HepG2 (cell line): ENCODE measurements around the gene SIAH2. TPM values are rescaled to one million over a fixed set of nuclear protein-coding genes. Genes with fewer than 3 reads are reported as not detected.
A peak's percentile ranks its signal among the peaks of the same experiment; 100 is the strongest.

ENCODE experiments used
- BRD4 ChIP-seq: sonication (generic); formaldehyde crosslinking; IDR thresholded peaks from 2 replicates; pipeline ENCODE4 v1.4.0; 2020; ENCODE audit warnings: missing genetic modification reagents
- CC2D1A ChIP-seq: sonication (generic); formaldehyde crosslinking; IDR thresholded peaks from 2 replicates; pipeline ENCODE4 v1.8.1; 2023; ENCODE audit warnings: mild to moderate bottlenecking, missing genetic modification reagents
- GABPA ChIP-seq, 2 experiments: IDR thresholded peaks; 2 replicates each; pipeline ENCODE4 v1.6.1; 2011 to 2016; ENCODE audit warnings: low read depth in 2 of 2, low read length in 1 of 2, missing biosample characterization in 1 of 2, missing genetic modification characterization in 1 of 2
- HDAC6 ChIP-seq: fragments of 200-600 bp; sonication (generic); IDR thresholded peaks from 2 replicates; pipeline ENCODE4 v1.7.0; 2017; ENCODE audit warnings: mild to moderate bottlenecking, antibody characterized with exemption, low read length, low read depth
- HOXA7 ChIP-seq: sonication (generic); formaldehyde crosslinking; IDR thresholded peaks from 2 replicates; pipeline ENCODE4 v1.8.1; 2022; ENCODE audit warnings: mild to moderate bottlenecking, missing genetic modification reagents, moderate library complexity
- JDP2 ChIP-seq: sonication (generic); formaldehyde crosslinking; IDR thresholded peaks from 2 replicates; pipeline ENCODE4 v1.8.1; 2022; ENCODE audit warnings: missing genetic modification reagents, borderline replicate concordance
- SMAD9 ChIP-seq: sonication (generic); formaldehyde crosslinking; IDR thresholded peaks from 2 replicates; pipeline ENCODE4 v1.5.1; 2020; ENCODE audit warnings: mild to moderate bottlenecking, missing genetic modification reagents
- ZFAT ChIP-seq: sonication (generic); formaldehyde crosslinking; conservative IDR thresholded peaks from 2 replicates; pipeline ENCODE4 v1.8.1; 2023; ENCODE audit warnings: missing genetic modification reagents, inconsistent platforms
- ZNF138 ChIP-seq: sonication (generic); formaldehyde crosslinking; IDR thresholded peaks from 2 replicates; pipeline ENCODE4 v1.5.0; 2020; ENCODE audit warnings: mild to moderate bottlenecking, low read depth, missing genetic modification reagents
- polyA plus RNA-seq, 8 experiments: library from polyadenylated mRNA; depleted of rRNA in 3 of 8; stranded (reverse) in 7 of 8; unstranded in 1 of 8; fragments of >200 nt; fragmentation: Illumina TruSeq in 4 of 8; extraction: Trizol in 4 of 8; gene quantifications; 2 replicates each; pipeline versions ENCODE4 v1.2.1 to v1.2.3, GENCODE V29; 2011 to 2016; ENCODE audit warnings: low read depth in 4 of 8, missing spikeins in 1 of 8, mixed read lengths in 1 of 8; ENCODE audit not compliant: insufficient read depth in 1 of 8
- total RNA-seq, 5 experiments: library from RNA; depleted of rRNA; stranded (reverse); fragments of >200 nt; fragmentation: Illumina TruSeq; extraction: Trizol; gene quantifications; 2 replicates each; pipeline ENCODE4 v1.2.3, GENCODE V29; 2016; ENCODE audit warnings: low read depth in 1 of 5
- TF ChIP-seq, protein P1 (sequence below): sonication (generic); formaldehyde crosslinking; IDR thresholded peaks from 2 replicates; pipeline ENCODE4 v1.8.0; 2022; ENCODE audit warnings: missing genetic modification reagents, mild to moderate bottlenecking, moderate library complexity, borderline replicate concordance
- TF ChIP-seq, protein P2 (sequence below): sonication (generic); formaldehyde crosslinking; IDR thresholded peaks from 2 replicates; pipeline ENCODE4 v1.5.0; 2020; ENCODE audit warnings: missing genetic modification reagents, mild to moderate bottlenecking, borderline replicate concordance
- TF ChIP-seq, protein P3 (sequence below): sonication (generic); formaldehyde crosslinking; IDR thresholded peaks from 2 replicates; pipeline ENCODE4 v1.5.1; 2020; ENCODE audit warnings: mild to moderate bottlenecking, missing genetic modification reagents, moderate library complexity
- TF ChIP-seq, protein P4 (sequence below): sonication (generic); formaldehyde crosslinking; IDR thresholded peaks from 2 replicates; pipeline ENCODE4 v1.5.1; 2020; ENCODE audit warnings: mild to moderate bottlenecking, missing genetic modification reagents, borderline replicate concordance
- TF ChIP-seq, protein P5 (sequence below): sonication (generic); formaldehyde crosslinking; IDR thresholded peaks from 2 replicates; pipeline ENCODE4 v1.8.1; 2023; ENCODE audit warnings: mild to moderate bottlenecking, inconsistent platforms, moderate library complexity, missing genetic modification reagents, borderline replicate concordance

SIAH2 gene
- total and polyA plus RNA-seq, 2 of the 13 experiments (the other 11 are each of a cell fraction or from before 2014, with no cell fraction given) = 71.8 to 117 TPM

DNA sequence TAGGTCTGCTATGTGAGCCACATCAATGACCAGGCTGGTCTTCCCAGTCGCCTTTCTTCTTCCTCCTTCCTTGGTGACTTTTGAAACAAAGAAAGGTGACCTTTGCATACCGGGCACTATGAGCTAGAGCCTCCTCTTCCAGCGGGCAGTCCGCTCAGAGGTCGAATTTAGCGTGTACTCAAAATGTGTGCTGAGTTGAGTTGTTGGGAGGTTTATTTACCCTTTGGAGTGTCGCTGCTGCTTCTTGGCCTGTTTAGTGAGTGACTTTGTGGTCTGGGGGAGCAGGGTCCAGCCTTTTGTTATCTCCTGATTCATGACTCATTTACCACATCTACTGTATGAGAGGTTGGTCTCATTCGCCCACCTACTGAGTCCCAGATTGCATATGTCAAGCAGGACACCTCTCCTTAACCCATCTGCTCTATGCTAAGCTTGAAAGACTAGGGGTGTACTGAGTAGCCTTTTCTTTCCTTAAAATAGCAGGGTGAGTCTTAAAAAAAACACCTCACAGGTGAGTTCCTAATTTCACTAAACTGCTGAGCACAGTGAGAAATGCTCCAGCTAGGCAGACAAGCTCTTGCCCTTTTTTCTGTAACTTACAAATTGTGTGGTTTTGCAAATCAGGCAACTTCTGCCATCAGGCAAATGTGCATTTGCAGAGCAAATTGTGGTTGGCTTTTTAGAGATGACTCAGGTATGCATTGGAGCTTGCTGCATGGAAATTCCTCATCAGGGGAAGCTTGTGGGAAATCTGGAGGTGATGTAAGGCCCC, 3.2 kb upstream of the SIAH2 start (continued):
- TF ChIP-seq CC2D1A (CRISPR knock-in tag) = no peak
- TF ChIP-seq ZFAT (CRISPR knock-in tag) = no peak
- TF ChIP-seq, protein P1, sequence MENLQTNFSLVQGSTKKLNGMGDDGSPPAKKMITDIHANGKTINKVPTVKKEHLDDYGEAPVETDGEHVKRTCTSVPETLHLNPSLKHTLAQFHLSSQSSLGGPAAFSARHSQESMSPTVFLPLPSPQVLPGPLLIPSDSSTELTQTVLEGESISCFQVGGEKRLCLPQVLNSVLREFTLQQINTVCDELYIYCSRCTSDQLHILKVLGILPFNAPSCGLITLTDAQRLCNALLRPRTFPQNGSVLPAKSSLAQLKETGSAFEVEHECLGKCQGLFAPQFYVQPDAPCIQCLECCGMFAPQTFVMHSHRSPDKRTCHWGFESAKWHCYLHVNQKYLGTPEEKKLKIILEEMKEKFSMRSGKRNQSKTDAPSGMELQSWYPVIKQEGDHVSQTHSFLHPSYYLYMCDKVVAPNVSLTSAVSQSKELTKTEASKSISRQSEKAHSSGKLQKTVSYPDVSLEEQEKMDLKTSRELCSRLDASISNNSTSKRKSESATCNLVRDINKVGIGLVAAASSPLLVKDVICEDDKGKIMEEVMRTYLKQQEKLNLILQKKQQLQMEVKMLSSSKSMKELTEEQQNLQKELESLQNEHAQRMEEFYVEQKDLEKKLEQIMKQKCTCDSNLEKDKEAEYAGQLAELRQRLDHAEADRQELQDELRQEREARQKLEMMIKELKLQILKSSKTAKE = no peak
- TF ChIP-seq GABPA (IDR thresholded peaks at IDR 0.05; ENCODE audit: low read depth, low read length) = no peak
- TF ChIP-seq GABPA (CRISPR knock-in tag; IDR thresholded peaks at IDR 0.05; ENCODE audit: low read depth) = peak; percentile 31; the same call in 1 of the 2 replicates
- no peak for TF ChIP-seq HDAC6
- peak; percentile 56; the same call in 1 of the 2 replicates for TF ChIP-seq BRD4
- TF ChIP-seq, protein P2, sequence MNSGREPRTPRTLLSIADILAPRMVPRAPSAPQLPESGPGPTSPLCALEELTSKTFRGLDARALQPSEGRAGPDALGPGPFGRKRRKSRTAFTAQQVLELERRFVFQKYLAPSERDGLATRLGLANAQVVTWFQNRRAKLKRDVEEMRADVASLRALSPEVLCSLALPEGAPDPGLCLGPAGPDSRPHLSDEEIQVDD (CRISPR knock-in tag) = no peak
- TF ChIP-seq SMAD9 = no peak
- TF ChIP-seq, protein P3, sequence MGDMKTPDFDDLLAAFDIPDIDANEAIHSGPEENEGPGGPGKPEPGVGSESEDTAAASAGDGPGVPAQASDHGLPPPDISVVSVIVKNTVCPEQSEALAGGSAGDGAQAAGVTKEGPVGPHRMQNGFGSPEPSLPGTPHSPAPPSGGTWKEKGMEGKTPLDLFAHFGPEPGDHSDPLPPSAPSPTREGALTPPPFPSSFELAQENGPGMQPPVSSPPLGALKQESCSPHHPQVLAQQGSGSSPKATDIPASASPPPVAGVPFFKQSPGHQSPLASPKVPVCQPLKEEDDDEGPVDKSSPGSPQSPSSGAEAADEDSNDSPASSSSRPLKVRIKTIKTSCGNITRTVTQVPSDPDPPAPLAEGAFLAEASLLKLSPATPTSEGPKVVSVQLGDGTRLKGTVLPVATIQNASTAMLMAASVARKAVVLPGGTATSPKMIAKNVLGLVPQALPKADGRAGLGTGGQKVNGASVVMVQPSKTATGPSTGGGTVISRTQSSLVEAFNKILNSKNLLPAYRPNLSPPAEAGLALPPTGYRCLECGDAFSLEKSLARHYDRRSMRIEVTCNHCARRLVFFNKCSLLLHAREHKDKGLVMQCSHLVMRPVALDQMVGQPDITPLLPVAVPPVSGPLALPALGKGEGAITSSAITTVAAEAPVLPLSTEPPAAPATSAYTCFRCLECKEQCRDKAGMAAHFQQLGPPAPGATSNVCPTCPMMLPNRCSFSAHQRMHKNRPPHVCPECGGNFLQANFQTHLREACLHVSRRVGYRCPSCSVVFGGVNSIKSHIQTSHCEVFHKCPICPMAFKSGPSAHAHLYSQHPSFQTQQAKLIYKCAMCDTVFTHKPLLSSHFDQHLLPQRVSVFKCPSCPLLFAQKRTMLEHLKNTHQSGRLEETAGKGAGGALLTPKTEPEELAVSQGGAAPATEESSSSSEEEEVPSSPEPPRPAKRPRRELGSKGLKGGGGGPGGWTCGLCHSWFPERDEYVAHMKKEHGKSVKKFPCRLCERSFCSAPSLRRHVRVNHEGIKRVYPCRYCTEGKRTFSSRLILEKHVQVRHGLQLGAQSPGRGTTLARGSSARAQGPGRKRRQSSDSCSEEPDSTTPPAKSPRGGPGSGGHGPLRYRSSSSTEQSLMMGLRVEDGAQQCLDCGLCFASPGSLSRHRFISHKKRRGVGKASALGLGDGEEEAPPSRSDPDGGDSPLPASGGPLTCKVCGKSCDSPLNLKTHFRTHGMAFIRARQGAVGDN (CRISPR knock-in tag) = no peak
- TF ChIP-seq JDP2 (CRISPR knock-in tag) = no peak
- TF ChIP-seq HOXA7 = no peak
- TF ChIP-seq, protein P4, sequence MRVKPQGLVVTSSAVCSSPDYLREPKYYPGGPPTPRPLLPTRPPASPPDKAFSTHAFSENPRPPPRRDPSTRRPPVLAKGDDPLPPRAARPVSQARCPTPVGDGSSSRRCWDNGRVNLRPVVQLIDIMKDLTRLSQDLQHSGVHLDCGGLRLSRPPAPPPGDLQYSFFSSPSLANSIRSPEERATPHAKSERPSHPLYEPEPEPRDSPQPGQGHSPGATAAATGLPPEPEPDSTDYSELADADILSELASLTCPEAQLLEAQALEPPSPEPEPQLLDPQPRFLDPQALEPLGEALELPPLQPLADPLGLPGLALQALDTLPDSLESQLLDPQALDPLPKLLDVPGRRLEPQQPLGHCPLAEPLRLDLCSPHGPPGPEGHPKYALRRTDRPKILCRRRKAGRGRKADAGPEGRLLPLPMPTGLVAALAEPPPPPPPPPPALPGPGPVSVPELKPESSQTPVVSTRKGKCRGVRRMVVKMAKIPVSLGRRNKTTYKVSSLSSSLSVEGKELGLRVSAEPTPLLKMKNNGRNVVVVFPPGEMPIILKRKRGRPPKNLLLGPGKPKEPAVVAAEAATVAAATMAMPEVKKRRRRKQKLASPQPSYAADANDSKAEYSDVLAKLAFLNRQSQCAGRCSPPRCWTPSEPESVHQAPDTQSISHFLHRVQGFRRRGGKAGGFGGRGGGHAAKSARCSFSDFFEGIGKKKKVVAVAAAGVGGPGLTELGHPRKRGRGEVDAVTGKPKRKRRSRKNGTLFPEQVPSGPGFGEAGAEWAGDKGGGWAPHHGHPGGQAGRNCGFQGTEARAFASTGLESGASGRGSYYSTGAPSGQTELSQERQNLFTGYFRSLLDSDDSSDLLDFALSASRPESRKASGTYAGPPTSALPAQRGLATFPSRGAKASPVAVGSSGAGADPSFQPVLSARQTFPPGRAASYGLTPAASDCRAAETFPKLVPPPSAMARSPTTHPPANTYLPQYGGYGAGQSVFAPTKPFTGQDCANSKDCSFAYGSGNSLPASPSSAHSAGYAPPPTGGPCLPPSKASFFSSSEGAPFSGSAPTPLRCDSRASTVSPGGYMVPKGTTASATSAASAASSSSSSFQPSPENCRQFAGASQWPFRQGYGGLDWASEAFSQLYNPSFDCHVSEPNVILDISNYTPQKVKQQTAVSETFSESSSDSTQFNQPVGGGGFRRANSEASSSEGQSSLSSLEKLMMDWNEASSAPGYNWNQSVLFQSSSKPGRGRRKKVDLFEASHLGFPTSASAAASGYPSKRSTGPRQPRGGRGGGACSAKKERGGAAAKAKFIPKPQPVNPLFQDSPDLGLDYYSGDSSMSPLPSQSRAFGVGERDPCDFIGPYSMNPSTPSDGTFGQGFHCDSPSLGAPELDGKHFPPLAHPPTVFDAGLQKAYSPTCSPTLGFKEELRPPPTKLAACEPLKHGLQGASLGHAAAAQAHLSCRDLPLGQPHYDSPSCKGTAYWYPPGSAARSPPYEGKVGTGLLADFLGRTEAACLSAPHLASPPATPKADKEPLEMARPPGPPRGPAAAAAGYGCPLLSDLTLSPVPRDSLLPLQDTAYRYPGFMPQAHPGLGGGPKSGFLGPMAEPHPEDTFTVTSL (CRISPR knock-in tag) = peak; percentile 88
- TF ChIP-seq, protein P5, sequence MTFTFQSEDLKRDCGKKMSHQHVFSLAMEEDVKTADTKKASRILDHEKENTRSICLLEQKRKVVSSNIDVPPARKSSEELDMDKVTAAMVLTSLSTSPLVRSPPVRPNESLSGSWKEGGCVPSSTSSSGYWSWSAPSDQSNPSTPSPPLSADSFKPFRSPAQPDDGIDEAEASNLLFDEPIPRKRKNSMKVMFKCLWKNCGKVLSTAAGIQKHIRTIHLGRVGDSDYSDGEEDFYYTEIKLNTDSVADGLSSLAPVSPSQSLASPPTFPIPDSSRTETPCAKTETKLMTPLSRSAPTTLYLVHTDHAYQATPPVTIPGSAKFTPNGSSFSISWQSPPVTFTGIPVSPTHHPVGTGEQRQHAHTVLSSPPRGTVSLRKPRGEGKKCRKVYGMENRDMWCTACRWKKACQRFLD (CRISPR knock-in tag) = no peak
- TF ChIP-seq ZNF138 (CRISPR knock-in tag) = no peak
